G401.6 (cell line): Measurements from ENCODE around the gene ZFYVE21.
"Not testable (repeated sequence)": the region's sequence is repeated elsewhere in the genome, so short reads cannot be mapped to it uniquely, and the experiment has no call there.

Experiments
- FAIRE-seq: peaks from 2 replicates; lab custom pipeline; 2012; peaks lifted over from hg19 to GRCh38; lab: Jason Lieb, UNC

Gene ZFYVE21

DNA sequence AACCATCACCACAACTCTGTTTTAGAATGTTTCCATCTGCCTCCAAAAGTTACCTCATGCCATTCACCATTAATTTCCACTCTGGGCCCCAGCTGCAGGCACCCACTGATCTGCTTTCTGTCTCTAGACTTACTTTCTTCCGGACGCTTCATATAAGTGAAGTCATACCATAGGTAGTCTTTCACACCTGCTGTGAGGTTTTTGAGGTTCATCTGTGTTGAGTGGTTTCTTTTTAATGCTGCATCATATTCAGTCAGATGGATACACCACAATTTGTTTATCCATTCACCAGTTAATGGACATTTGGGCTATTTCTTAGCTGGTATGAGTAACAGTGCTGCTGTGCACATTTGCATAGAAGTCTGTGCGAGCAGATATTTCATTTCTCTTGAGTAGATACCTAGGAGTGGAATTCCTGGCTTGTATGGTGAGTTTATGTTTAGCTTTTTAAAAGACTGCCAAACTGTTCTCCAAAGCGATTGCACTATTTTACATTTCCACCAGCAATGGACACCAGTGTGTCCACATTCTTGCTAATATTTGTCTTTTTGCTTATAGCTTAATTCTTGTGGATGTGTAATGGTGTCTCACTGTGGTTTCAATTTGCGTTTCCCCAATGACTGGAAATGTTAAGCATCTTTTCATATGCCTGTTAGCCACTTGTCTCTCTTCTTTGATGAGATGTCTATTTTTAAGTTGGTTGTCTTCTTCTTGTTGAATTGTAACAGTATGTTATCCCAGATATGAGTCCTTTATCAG, 48.3 kb downstream of the ZFYVE21 start:
- FAIRE-seq, result no peak

DNA sequence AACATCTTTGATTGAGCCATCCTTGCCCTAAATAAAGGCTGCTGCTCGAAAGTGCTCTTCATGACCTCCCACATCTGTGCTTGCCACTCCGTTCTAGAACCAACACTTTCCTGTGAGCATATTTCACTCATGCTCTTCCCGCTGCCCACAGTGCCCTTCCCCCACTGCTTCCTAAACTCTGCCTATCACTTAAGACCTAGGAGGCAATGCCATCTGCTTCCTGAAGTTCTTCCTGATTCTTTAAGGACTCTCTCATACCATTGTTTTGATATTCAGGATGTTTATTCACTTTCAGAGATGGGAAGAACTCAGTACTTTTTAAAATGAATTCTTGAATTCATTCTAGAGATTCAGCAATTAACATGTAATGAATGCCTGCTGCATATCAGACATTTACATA, 49.9 kb downstream of the ZFYVE21 start:
- FAIRE-seq, result no peak

DNA sequence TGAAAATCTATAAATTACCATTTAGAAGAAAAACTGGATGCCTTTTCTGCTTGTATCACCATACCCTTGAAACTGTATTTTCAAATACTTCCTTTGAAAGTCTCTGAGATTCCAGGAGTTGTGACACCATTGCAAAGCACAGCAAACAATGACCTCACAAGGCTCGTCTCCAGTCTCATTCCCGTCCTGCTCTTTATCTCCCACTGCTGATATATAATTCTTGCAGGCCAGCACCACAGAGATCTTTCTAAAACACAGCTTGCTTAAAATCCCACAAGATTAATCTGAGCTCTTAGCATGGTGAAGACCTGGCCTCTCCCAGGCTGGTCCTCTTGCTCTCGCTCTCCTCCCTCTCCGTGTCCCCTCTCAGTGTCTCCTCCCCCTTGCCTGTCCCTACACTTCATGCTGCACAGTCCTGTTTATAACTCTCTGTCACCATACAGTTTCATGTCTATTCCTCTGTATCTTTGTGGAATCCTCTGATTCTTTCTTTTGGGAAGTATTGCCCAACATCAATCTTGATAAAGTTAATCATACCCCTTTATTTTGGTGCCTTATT, 51.8 kb downstream of the ZFYVE21 start:
- no peak for FAIRE-seq

- FAIRE-seq, result no peak
Observed at GRCh38 chr14:103770500-103770899, 54.9 kb downstream of the ZFYVE21 start.

- FAIRE-seq, result no peak
Observed at GRCh38 chr14:103770902-103771301, 55.3 kb downstream of the ZFYVE21 start.

DNA sequence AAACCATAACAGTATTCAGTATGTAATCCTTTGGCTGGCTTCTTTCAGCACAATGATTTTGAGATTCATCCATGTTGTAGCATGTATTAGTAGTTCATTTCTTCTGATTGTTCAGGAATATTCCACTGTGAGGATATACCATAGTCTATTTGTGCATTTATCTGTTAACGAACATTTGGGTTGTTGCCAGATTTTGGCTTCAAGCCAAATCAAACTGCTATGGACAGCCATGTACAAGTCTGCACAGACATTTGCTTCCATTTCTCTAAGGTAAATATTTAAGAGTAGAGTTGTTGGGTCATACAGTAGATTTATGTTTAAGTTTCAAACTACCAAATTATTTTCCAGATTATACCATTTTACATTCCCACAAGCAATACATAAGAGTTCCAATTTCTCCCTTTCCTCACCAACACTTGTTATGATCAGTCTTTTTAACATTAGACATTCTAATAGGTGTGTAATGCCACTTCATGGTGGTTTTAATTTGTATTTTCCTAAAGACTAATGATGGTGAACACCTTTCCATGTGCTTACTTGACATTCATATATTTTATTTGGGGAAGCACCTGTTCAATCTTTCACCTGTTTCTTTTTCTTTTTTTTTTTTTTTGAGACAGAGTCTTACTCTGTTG, 56.6 kb downstream of the ZFYVE21 start:
- FAIRE-seq, result no peak

- no peak for FAIRE-seq
Observed at GRCh38 chr14:103773521-103773920, 57.9 kb downstream of the ZFYVE21 start.

DNA sequence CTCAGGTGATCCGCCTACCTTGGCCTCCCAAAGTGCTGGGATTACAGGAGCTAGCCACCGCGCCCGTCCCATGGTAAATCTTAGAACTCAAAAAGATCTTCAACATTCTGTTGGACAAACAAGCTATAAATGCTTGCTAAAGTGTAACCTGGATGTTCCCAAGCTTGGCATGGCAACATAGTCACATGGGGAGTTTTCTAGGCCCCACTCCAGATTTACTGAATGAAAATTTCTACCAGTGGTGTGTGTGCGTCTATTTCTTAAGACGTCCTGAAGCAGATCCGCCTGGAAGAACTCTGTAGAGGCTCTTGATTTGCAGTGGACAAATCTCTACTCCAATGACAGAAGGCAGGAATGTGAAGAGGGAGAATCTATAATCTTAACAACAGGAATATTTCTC, 59.9 kb downstream of the ZFYVE21 start:
- FAIRE-seq, result no peak

DNA sequence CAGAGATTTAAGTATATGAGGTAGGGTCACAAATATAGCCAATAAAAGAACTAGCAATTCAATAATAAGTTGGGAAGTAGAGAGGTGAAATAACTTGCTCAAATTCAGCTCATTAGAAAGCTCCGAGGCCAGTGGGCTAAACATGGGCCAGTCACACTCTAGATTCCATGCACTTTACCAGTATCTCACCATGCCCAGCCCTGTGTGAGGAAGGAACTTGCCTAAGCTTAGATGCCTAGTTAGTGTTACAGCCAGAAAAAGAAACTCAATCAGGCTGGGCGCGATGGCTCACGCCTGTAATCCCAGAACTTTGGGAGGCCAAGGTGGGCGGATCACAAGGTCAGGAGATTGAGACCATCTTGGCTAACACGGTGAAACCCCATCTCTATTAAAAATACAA, 60.7 kb downstream of the ZFYVE21 start:
- not testable (repeated sequence) for FAIRE-seq

GRCh38 chr14:103782376-103782775, 66.8 kb downstream of the ZFYVE21 start:
- FAIRE-seq, result no peak
